Measurements from ENCODE around the gene MSANTD2.

MSANTD2 gene

GRCh38 chr11:124800226-124800929 is at the start of gene MSANTD2:
TSS of gene MSANTD2 (minus strand) at chr11:124800406. CDS start at chr11:124800380, 26 bp downstream.
- DNase-seq = peak; percentile 76 to 79

GRCh38 chr11:124846070-124846673 is 46.0 kb upstream of the MSANTD2 start:
- DNase-seq = no peak

GRCh38 chr11:124844664-124845079 is 44.5 kb upstream of the MSANTD2 start:
- DNase-seq = no peak

GRCh38 chr11:124843616-124843910 is 43.4 kb upstream of the MSANTD2 start:
- no peak for DNase-seq

GRCh38 chr11:124842305-124842704 is 42.1 kb upstream of the MSANTD2 start:
- no peak for DNase-seq

GRCh38 chr11:124841840-124842239 is 41.6 kb upstream of the MSANTD2 start:
- DNase-seq = no peak

- no peak for DNase-seq
These were observed 41.0 kb upstream of the MSANTD2 start for GRCh38 chr11:124841201-124841600.

GRCh38 chr11:124840666-124841065 is 40.5 kb upstream of the MSANTD2 start:
- no peak for DNase-seq

- no peak for DNase-seq
These were observed 39.9 kb upstream of the MSANTD2 start for GRCh38 chr11:124839972-124840621.

- DNase-seq = no peak
These were observed 39.1 kb upstream of the MSANTD2 start for GRCh38 chr11:124839128-124839971.

GRCh38 chr11:124838805-124839127 is 38.6 kb upstream of the MSANTD2 start:
- DNase-seq = no peak

- DNase-seq = peak; percentile 15 to 45
These were observed 37.3 kb upstream of the MSANTD2 start for GRCh38 chr11:124837491-124837856.

- no peak for DNase-seq
These were observed 35.7 kb upstream of the MSANTD2 start for GRCh38 chr11:124835918-124836317.

GRCh38 chr11:124834526-124835180 is 34.4 kb upstream of the MSANTD2 start:
- DNase-seq = no peak

GRCh38 chr11:124832571-124832970 is 32.4 kb upstream of the MSANTD2 start:
- no peak for DNase-seq

GRCh38 chr11:124831897-124832296 is 31.7 kb upstream of the MSANTD2 start:
- no peak for DNase-seq

GRCh38 chr11:124830749-124831148 is 30.5 kb upstream of the MSANTD2 start:
- no peak for DNase-seq

GRCh38 chr11:124829986-124830385 is 29.8 kb upstream of the MSANTD2 start:
- no peak for DNase-seq

GRCh38 chr11:124825876-124826275 is 25.7 kb upstream of the MSANTD2 start:
- no peak for DNase-seq

GRCh38 chr11:124823512-124824376 is 23.5 kb upstream of the MSANTD2 start:
- no peak for DNase-seq

GRCh38 chr11:124821995-124822730 is 22.0 kb upstream of the MSANTD2 start:
- DNase-seq = no peak
